Effector memory CD4-positive, alpha-beta T cell (primary cell): ENCODE data around the gene OPCML.
"Not testable (repeated sequence)": the region's sequence is repeated elsewhere in the genome, so short reads cannot be mapped to it uniquely, and the experiment has no call there.

ENCODE experiments used
- DNase-seq, 3 donors: peaks; one replicate each; pipeline ENCODE4 v3.0.0-alpha.2; 2020
- H3K27ac ChIP-seq: 2 replicates; pipeline ENCODE4 v1.7.0; 2013; ENCODE audit warnings: mild to moderate bottlenecking, low read length, moderate library complexity; ENCODE audit not compliant: insufficient read depth, poor library complexity, severe bottlenecking
- H3K27me3 ChIP-seq: replicated peaks from 2 replicates; pipeline ENCODE4 v1.7.0; 2013; ENCODE audit warnings: mild to moderate bottlenecking, low read length; ENCODE audit not compliant: insufficient read depth, control insufficient read depth, poor library complexity, severe bottlenecking
- H3K36me3 ChIP-seq: 2 replicates; pipeline ENCODE4 v1.7.0; 2013; ENCODE audit warnings: mild to moderate bottlenecking, low read length, moderate library complexity; ENCODE audit not compliant: control insufficient read depth, insufficient read depth
- H3K4me1 ChIP-seq: 2 replicates; pipeline ENCODE4 v1.7.0; 2013; ENCODE audit warnings: low read length, mild to moderate bottlenecking; ENCODE audit not compliant: control insufficient read depth, insufficient read depth, poor library complexity, severe bottlenecking
- H3K4me3 ChIP-seq: 2 replicates; pipeline ENCODE4 v1.7.0; 2013; ENCODE audit warnings: low read length, low read depth, mild to moderate bottlenecking; ENCODE audit not compliant: insufficient read depth, poor library complexity, severe bottlenecking
- H3K9me3 ChIP-seq: 2 replicates; pipeline ENCODE4 v1.7.0; 2013; ENCODE audit warnings: mild to moderate bottlenecking, low read length, moderate library complexity; ENCODE audit not compliant: control insufficient read depth

Gene OPCML

GRCh38 chr11:132379540-132379939 is 1152.8 kb downstream of the OPCML start:
- Histone ChIP-seq H3K27me3 (no peaks in the 10 kb centered on the region), H3K9me3 (no peaks in the 10 kb centered on the region), H3K4me3 (no peak overlapping the region), H3K27ac (no peak overlapping the region), H3K36me3 (no peaks in the 10 kb centered on the region), H3K4me1 (no peaks in the 10 kb centered on the region)
- no peak for DNase-seq

- Histone ChIP-seq H3K36me3 (no peaks in the 10 kb centered on the region), H3K27me3 (no peaks in the 10 kb centered on the region), H3K9me3 (no peaks in the 10 kb centered on the region), H3K4me3 (no peak overlapping the region), H3K27ac (no peak overlapping the region), H3K4me1 (no peaks in the 10 kb centered on the region)
- no peak for DNase-seq
Measured at GRCh38 chr11:132373405-132374143, 1158.7 kb downstream of the OPCML start.

- not testable (repeated sequence) for H3K36me3 ChIP-seq, H3K4me1 ChIP-seq, H3K27me3 ChIP-seq, H3K4me3 ChIP-seq, DNase-seq, H3K27ac ChIP-seq, H3K9me3 ChIP-seq
Measured at GRCh38 chr11:132370114-132370513, 1162.2 kb downstream of the OPCML start.

GRCh38 chr11:132367293-132367692 is 1165.0 kb downstream of the OPCML start:
- H3K27me3 ChIP-seq, result no peaks in the 10 kb centered on the region
- no peak overlapping the region for H3K4me3 ChIP-seq
- no peak for DNase-seq
- H3K4me1 ChIP-seq, result no peaks in the 10 kb centered on the region
- H3K27ac ChIP-seq, result no peak overlapping the region
- no peaks in the 10 kb centered on the region for H3K9me3 ChIP-seq
- H3K36me3 ChIP-seq, result no peaks in the 10 kb centered on the region

- H3K27ac ChIP-seq, result no peak overlapping the region
Measured at GRCh38 chr11:132365650-132366049, 1166.7 kb downstream of the OPCML start.

More at GRCh38 chr11:132365650-132366049, 1166.7 kb downstream of the OPCML start:
- H3K9me3 ChIP-seq, result no peaks in the 10 kb centered on the region
- DNase-seq, result no peak
- H3K27me3 ChIP-seq, result no peaks in the 10 kb centered on the region
- no peak overlapping the region for H3K4me3 ChIP-seq
- no peaks in the 10 kb centered on the region for H3K4me1 ChIP-seq
- no peaks in the 10 kb centered on the region for H3K36me3 ChIP-seq
